Hepatocyte (in vitro differentiated cells): ENCODE data around the gene HNRNPF. TPM values are rescaled to one million over a fixed set of nuclear protein-coding genes. Genes with fewer than 3 reads are reported as not detected.

Experiments used
- DNase-seq: peaks from one replicate; pipeline ENCODE4 v3.0.0-alpha.2; 2016; ENCODE audit warnings: low spot score
- H2AFZ ChIP-seq: fragments of 200-600 bp; sonication (generic); 2 replicates; pipeline ENCODE4 v1.6.0; 2016; ENCODE audit warnings: antibody characterized with exemption, mild to moderate bottlenecking
- H3K27ac ChIP-seq: fragments of 200-600 bp; sonication (generic); 2 replicates; pipeline ENCODE4 v1.5.1; 2016; ENCODE audit warnings: mild to moderate bottlenecking
- H3K27me3 ChIP-seq: fragments of 200-600 bp; sonication (generic); 2 replicates; pipeline ENCODE4 v1.6.1; 2016
- H3K36me3 ChIP-seq: fragments of 200-600 bp; sonication (generic); replicated peaks from 2 replicates; pipeline ENCODE4 v1.5.1; 2016; ENCODE audit warnings: low read depth; ENCODE audit not compliant: insufficient read depth
- H3K4me1 ChIP-seq: fragments of 200-600 bp; sonication (generic); 2 replicates; pipeline ENCODE4 v1.5.1; 2016; ENCODE audit warnings: mild to moderate bottlenecking, moderate library complexity; ENCODE audit not compliant: insufficient read depth
- H3K4me2 ChIP-seq: fragments of 200-600 bp; sonication (generic); 2 replicates; pipeline ENCODE4 v1.6.0; 2016
- H3K4me3 ChIP-seq: fragments of 200-600 bp; sonication (generic); 2 replicates; pipeline ENCODE4 v1.5.1; 2016; ENCODE audit warnings: mild to moderate bottlenecking
- H3K79me2 ChIP-seq: fragments of 200-600 bp; sonication (generic); 2 replicates; pipeline ENCODE4 v1.6.0; 2017; ENCODE audit warnings: mild to moderate bottlenecking
- H3K9me2 ChIP-seq: fragments of 200-600 bp; sonication (generic); replicated peaks from 2 replicates; pipeline ENCODE4 v1.6.0; 2017; ENCODE audit warnings: mild to moderate bottlenecking; ENCODE audit not compliant: insufficient read depth
- H3K9me3 ChIP-seq: fragments of 200-600 bp; sonication (generic); 2 replicates; pipeline ENCODE4 v1.5.1; 2016; ENCODE audit warnings: low read depth, mild to moderate bottlenecking
- H4K20me1 ChIP-seq: fragments of 200-600 bp; sonication (generic); 2 replicates; pipeline ENCODE4 v1.6.0; 2016; ENCODE audit warnings: mild to moderate bottlenecking; ENCODE audit not compliant: insufficient read depth, poor library complexity, severe bottlenecking
- CTCF ChIP-seq: fragments of 200-600 bp; sonication (generic); IDR thresholded peaks from 2 replicates; pipeline ENCODE4 v1.5.1; 2016; ENCODE audit warnings: antibody characterized with exemption, mild to moderate bottlenecking; ENCODE audit not compliant: poor library complexity
- EZH2 ChIP-seq: fragments of 200-600 bp; sonication (generic); IDR thresholded peaks from 2 replicates; pipeline ENCODE4 v1.6.1; 2016; ENCODE audit warnings: antibody characterized with exemption, mild to moderate bottlenecking, borderline replicate concordance
- EZH2phosphoT487 ChIP-seq: fragments of 200-600 bp; sonication (generic); IDR thresholded peaks from one replicate; pipeline ENCODE4 v1.6.1; 2018; ENCODE audit warnings: antibody characterized with exemption, mild to moderate bottlenecking, low read depth, moderate library complexity; ENCODE audit not compliant: unreplicated experiment, severe bottlenecking
- WGBS: methylation state at CpG from one replicate; pipeline ENCODE4 v1.1.6; 2016; ENCODE audit warnings: low lambda C conversion rate; ENCODE audit errors: missing lambda C conversion rate; 5-methylcytosine and 5-hydroxymethylcytosine counted together
- polyA plus RNA-seq: library from polyadenylated mRNA; unstranded; fragments of >200 nt; fragmentation: Nextera tagmentation; extraction: Ambion mirVana; gene quantifications from 2 replicates; pipeline ENCODE4 v1.2.1, GENCODE V29; 2016
- total RNA-seq: library from RNA; depleted of rRNA; stranded (reverse); fragments of >200 nt; gene quantifications from 2 replicates; pipeline ENCODE4 v1.2.3, GENCODE V29; 2014

Gene HNRNPF
- total and polyA plus RNA-seq, 2 experiments from 2014 or later: 134 to 217 TPM

- H3K27me3 ChIP-seq: no peaks in the 10 kb centered on the region
- 78% methylated on average over 12 of the region's 12 CpGs for WGBS
- H2AFZ ChIP-seq: no peak overlapping the region
- no peak for TF ChIP-seq EZH2phosphoT487
- no peak for TF ChIP-seq EZH2
- TF ChIP-seq CTCF: no peak
- no peaks in the 10 kb centered on the region for H3K9me2 ChIP-seq
- DNase-seq: no peak
- H3K27ac ChIP-seq: no peak overlapping the region
- no peak overlapping the region for H3K4me3 ChIP-seq
- H3K9me3 ChIP-seq: no peaks in the 10 kb centered on the region
- H4K20me1 ChIP-seq: no peaks in the 10 kb centered on the region
- H3K4me2 ChIP-seq: no peak overlapping the region
- H3K36me3 ChIP-seq: no peaks in the 10 kb centered on the region
- no peaks in the 10 kb centered on the region for H3K79me2 ChIP-seq
- no peaks in the 10 kb centered on the region for H3K4me1 ChIP-seq
Observed at GRCh38 chr10:43375401-43376020, 33.5 kb downstream of the HNRNPF start.

- no peaks in the 10 kb centered on the region for H3K9me3 ChIP-seq
- no peaks in the 10 kb centered on the region for H3K9me2 ChIP-seq
- no peaks in the 10 kb centered on the region for H3K27me3 ChIP-seq
- TF ChIP-seq CTCF (no peak), EZH2 (no peak), EZH2phosphoT487 (no peak)
- H3K4me2 ChIP-seq: no peak overlapping the region
- no peak overlapping the region for H3K4me3 ChIP-seq
- WGBS: 92% methylated on average over 3 of the region's 3 CpGs
- no peak for DNase-seq
- no peaks in the 10 kb centered on the region for H4K20me1 ChIP-seq
- no peak overlapping the region for H2AFZ ChIP-seq
- H3K79me2 ChIP-seq: no peaks in the 10 kb centered on the region
- H3K36me3 ChIP-seq: no peaks in the 10 kb centered on the region
- no peak overlapping the region for H3K27ac ChIP-seq
- H3K4me1 ChIP-seq: no peaks in the 10 kb centered on the region
Observed at GRCh38 chr10:43374194-43374593, 34.8 kb downstream of the HNRNPF start.

DNA sequence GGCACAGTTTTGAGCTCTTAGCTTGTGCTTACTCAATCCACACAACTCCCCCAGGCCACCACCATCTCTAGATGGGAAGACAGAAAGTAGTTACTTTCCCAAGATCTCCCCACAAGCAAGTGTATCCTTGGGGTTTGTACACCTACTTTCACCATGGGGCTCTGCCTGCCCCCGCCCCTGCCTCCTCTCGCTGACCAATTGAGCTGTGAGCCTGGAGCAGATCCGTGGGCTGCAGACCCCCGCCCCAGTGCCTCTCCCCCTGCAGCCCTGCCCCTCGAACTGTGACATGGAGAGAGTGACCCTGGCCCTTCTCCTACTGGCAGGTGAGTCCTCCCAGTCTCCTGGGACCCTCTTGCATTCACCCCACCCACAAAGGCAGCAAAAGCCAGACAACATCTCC, 35.5 kb downstream of the HNRNPF start:
- H3K27ac ChIP-seq: no peak overlapping the region
- WGBS: 70% methylated on average over 4 of the region's 5 CpGs
- no peaks in the 10 kb centered on the region for H3K27me3 ChIP-seq
- no peaks in the 10 kb centered on the region for H4K20me1 ChIP-seq
- no peak for DNase-seq
- H3K4me3 ChIP-seq: no peak overlapping the region
- no peak overlapping the region for H3K4me2 ChIP-seq
- H3K36me3 ChIP-seq: no peaks in the 10 kb centered on the region
- no peaks in the 10 kb centered on the region for H3K4me1 ChIP-seq
- H3K9me3 ChIP-seq: no peaks in the 10 kb centered on the region
- no peaks in the 10 kb centered on the region for H3K9me2 ChIP-seq
- H2AFZ ChIP-seq: no peak overlapping the region
- TF ChIP-seq EZH2phosphoT487: no peak
- no peak for TF ChIP-seq CTCF
- TF ChIP-seq EZH2: no peak
- no peaks in the 10 kb centered on the region for H3K79me2 ChIP-seq
